HepG2 (cell line): Measurements from ENCODE around the gene ELP1. TPM values are rescaled to one million over a fixed set of nuclear protein-coding genes. Genes with fewer than 3 reads are reported as not detected.

Experiments
- ATF7-NPFF ChIP-seq: sonication (generic); formaldehyde crosslinking; IDR thresholded peaks from 2 replicates; pipeline ENCODE4 v1.8.1; 2023; ENCODE audit warnings: mild to moderate bottlenecking, low read depth, missing genetic modification reagents, moderate library complexity
- ETV6 ChIP-seq: sonication (generic); formaldehyde crosslinking; conservative IDR thresholded peaks from 2 replicates; pipeline ENCODE4 v1.4.0; 2020; ENCODE audit warnings: missing genetic modification reagents
- MAZ ChIP-seq, 2 experiments: sonication (generic) in 1 of 2; formaldehyde crosslinking in 1 of 2; IDR thresholded peaks; 2 replicates each; pipeline versions ENCODE4 v1.5.0 to v1.6.1; 2012 to 2020; ENCODE audit warnings: low read depth in 2 of 2, mild to moderate bottlenecking in 2 of 2, borderline replicate concordance in 1 of 2, improper control_type of control experiment in 1 of 2, low read length in 1 of 2, missing genetic modification reagents in 1 of 2, moderate library complexity in 1 of 2
- NFYC ChIP-seq: IDR thresholded peaks from 2 replicates; pipeline ENCODE4 v1.6.1; 2016; ENCODE audit warnings: missing genetic modification reagents, missing compliant biosample characterization
- PAXIP1 ChIP-seq: sonication (generic); formaldehyde crosslinking; conservative IDR thresholded peaks from 2 replicates; pipeline ENCODE4 v1.4.0; 2020; ENCODE audit warnings: mild to moderate bottlenecking, missing genetic modification reagents, moderate library complexity
- POLR2AphosphoS2 ChIP-seq: IDR thresholded peaks from 2 replicates; pipeline ENCODE4 v1.6.1; 2011; ENCODE audit warnings: low read depth, low read length, improper control_type of control experiment
- POLR2AphosphoS5 ChIP-seq: IDR thresholded peaks from 2 replicates; pipeline ENCODE4 v1.6.1; 2012; ENCODE audit warnings: low read depth, low read length
- POLR2G ChIP-seq: fragments of 200-400 bp; formaldehyde crosslinking; IDR thresholded peaks from 2 replicates; pipeline ENCODE4 v1.6.1; 2018; ENCODE audit warnings: mild to moderate bottlenecking, low read depth, low read length, moderate library complexity
- TARDBP ChIP-seq: sonication (generic); formaldehyde crosslinking; IDR thresholded peaks from 2 replicates; pipeline ENCODE4 v1.8.0; 2022; ENCODE audit warnings: mild to moderate bottlenecking, missing genetic modification reagents
- ZBTB3 ChIP-seq: sonication (generic); formaldehyde crosslinking; IDR thresholded peaks from 2 replicates; pipeline ENCODE4 v1.4.0; 2020; ENCODE audit warnings: low read depth, mild to moderate bottlenecking, moderate library complexity, missing genetic modification reagents, borderline replicate concordance
- ZNF34 ChIP-seq: sonication (generic); formaldehyde crosslinking; IDR thresholded peaks from 2 replicates; pipeline ENCODE4 v1.4.0; 2020; ENCODE audit warnings: mild to moderate bottlenecking, missing genetic modification reagents, borderline replicate concordance
- ZNF550 ChIP-seq: sonication (generic); formaldehyde crosslinking; IDR thresholded peaks from 2 replicates; pipeline ENCODE4 v1.4.0; 2020; ENCODE audit warnings: mild to moderate bottlenecking, missing genetic modification reagents, borderline replicate concordance
- polyA plus RNA-seq, 8 experiments: library from polyadenylated mRNA; depleted of rRNA in 3 of 8; stranded (reverse) in 7 of 8; unstranded in 1 of 8; fragments of >200 nt; fragmentation: Illumina TruSeq in 4 of 8; extraction: Trizol in 4 of 8; gene quantifications; 2 replicates each; pipeline versions ENCODE4 v1.2.1 to v1.2.3, GENCODE V29; 2011 to 2016; ENCODE audit warnings: low read depth in 4 of 8, missing spikeins in 1 of 8, mixed read lengths in 1 of 8; ENCODE audit not compliant: insufficient read depth in 1 of 8
- total RNA-seq, 5 experiments: library from RNA; depleted of rRNA; stranded (reverse); fragments of >200 nt; fragmentation: Illumina TruSeq; extraction: Trizol; gene quantifications; 2 replicates each; pipeline ENCODE4 v1.2.3, GENCODE V29; 2016; ENCODE audit warnings: low read depth in 1 of 5

The ELP1 gene
- total and polyA plus RNA-seq, 2 of the 13 experiments (the other 11 are each of a cell fraction or from before 2014, with no cell fraction given) = 157 to 275 TPM

DNA sequence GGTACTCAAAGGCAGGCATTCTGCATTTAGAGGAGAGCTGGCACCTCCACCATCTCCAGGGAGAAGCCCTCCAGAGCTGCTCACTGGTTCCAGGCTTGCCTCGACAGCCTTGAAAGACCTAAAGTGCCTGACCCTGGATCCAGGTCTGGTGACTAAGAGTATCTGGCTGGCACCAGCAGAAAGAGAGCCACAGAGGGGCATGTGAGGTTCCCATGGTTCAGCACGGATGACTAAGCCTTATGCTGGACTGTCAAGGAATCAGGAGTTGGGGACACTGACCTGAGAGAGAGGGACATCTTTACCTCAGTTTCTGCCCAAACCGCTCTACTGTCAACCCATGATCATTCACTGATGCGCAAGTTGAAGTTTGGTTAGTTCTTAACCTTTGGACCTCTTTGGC lies 68.9 kb downstream of the ELP1 start (continued):
- no peak for TF ChIP-seq ATF7-NPFF (CRISPR knock-in tag)
- TF ChIP-seq ZNF34 (CRISPR knock-in tag) = no peak
- TF ChIP-seq TARDBP (CRISPR knock-in tag) = no peak
- TF ChIP-seq NFYC (CRISPR knock-in tag) = no peak
- TF ChIP-seq ZNF550 (CRISPR knock-in tag) = no peak
- no peak for TF ChIP-seq ZBTB3
- no peak for TF ChIP-seq PAXIP1 (CRISPR knock-in tag)
- peak; percentile 41; the same call in 1 of the 2 replicates for TF ChIP-seq POLR2AphosphoS5
- peak; percentile 36; the same call in 1 of the 2 replicates for TF ChIP-seq POLR2AphosphoS2
- TF ChIP-seq ETV6 = no peak
- peak; percentile 51 for TF ChIP-seq POLR2G
- no peak for TF ChIP-seq MAZ (IDR thresholded peaks at IDR 0.05; ENCODE audit: borderline replicate concordance, low read depth, low read length)
- no peak for TF ChIP-seq MAZ (CRISPR knock-in tag; IDR thresholded peaks at IDR 0.05; ENCODE audit: low read depth)
